ENCODE measurements around the gene GRIN2C.

Gene GRIN2C

DNA sequence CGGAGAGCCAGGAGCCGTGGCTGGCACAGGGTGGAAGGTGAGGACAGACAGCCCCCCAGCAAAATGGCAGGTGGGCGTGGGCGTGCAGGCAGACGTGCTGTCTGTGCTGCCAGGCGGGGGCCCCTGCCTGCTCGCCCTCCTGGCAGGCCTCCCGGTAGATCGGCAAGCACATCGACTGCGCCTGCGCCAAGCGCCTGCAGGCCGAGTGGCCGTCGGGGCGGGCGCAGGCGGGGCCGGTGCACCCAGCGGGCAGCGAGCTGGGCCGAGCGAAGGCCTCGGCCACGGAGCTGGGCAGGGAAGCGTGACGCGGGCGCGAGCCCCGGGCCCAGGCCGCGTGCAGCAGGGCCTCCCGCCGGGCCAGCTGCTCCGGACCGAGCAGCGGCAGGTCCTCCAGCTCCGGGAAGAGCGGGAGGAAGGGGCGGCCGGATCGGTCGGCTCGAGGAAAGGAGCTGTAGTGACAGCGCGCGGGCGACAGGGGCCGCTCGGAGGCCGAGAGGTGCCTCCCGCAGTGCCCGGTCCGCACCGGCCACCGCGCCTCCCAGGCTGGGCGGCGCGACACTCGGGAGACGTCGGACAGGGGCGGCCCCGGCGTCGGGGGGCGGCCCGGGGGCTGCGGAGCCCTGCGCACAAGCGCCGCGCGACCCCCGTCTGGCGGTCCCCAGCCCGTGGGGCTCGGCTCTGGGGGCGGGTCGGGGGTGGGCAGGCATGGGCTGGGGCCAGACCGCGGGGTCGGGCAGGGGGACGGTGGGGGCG is 16.9 kb downstream of the GRIN2C start:
- DNase-seq: no peak

DNA sequence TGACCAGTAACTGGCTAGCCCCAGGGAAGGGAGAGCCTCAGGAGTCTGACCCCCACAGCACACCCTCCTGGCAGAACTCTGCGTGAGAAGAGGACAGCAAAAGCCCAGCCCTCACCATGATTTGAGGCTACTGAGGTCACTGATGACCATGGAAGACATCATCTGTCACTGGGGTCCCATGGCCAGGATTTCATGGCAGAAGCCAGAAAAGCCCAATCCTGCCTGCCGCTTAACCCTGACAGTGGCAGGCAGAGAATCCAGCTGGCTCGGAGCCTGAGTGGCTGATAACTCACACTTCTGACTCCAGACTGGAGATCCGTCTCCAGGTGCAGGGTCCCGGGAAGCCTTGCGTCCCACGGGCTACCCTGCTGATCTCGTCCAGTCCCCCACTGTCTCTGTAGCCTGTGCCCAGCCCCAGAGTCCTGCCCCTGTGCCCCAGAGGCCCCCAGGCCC is 17.5 kb downstream of the GRIN2C start:
- DNase-seq: no peak

DNA sequence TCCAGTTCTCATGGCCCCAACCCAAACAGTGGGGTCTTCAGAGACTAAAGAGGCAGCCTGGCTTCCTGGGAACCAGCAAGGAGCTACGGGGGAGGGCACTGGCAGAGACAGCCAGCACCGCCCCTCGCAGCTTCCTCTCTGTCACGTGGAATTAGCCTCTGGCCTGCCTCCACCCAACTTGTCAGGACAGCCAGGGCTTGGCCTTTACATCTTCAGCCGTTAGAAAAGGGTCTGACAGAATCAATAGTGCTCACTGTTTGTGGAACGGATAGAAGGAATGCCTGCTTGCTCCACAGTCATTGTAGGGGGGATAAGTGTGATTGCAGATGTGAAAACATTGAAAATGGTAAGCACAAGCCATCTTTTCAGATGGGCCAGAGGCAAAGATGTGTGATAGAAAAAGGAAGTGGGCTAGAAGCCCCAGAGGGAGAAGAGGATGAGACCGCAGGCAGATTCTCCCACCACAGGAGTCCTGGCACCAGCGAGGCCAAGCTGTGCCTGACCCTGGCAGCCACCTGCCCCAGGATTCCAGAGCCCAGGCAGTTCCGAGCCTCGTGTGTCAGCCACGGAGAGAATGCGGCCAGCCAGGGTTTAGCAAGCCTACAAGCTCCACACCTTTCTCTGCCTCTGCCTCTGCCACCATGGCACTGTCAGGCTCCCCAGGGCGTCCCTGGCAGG is 18.6 kb downstream of the GRIN2C start:
- DNase-seq: no peak

DNA sequence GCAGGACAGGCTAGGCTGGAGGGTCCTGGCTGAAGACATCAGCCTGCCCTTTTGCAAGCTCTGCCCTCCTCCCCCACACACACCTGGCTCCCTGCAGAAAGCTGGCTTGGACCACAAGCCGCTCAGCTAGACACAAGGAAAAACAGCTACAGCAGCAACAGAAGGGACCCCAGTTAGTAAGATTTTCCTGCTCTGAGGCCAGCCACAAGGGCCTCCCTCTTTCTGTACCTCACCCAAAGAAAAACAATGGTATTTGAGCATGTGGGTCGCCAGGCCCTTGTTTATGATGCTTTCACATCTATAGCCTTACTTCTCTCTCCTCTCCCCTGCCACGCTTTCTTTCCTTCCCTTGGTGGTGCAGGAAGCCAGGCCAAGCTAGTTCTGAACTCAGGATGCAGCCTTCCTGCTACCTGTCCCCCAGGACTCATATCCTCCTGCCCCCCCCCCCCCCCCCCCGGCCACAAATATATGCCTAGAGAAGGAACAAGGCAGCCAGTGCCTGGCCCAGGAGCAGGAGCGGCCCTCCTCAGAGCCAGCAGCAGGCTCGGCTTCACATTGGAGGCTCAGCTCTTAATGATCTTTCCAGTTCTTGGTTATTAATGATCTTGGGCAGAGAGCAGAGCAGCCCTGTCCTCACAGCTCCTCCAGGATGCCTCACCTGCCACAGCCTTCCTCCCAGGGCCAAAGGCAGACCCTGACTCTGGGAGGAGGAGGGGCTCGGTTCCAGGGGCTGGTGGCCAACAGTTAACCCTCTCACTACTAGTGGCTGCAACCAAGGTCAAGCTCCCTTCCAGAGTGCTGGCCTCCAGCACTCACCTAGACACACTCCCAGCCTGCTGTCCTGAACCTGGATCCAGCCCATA is 19.5 kb downstream of the GRIN2C start:
- DNase-seq: no peak

DNA sequence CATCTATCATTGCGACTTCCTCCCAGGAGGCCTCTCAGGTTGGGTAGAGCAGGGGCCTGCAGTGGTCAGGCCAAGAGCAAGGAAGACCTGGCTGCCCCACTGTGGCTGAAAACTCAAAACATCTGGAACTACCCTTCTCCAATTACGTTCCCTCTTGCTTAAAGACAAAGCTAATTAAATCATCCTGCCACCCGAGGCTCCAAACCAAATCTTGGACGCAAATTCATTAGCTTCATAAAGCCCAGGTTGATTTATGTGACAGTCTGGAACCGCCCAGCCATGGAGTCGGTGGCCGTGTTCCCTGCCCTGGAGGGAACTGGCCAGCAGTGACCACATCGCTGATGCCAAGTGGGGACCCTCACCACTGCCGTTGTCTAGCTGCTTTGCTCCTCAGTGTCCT is 21.4 kb downstream of the GRIN2C start:
- DNase-seq: no peak

DNA sequence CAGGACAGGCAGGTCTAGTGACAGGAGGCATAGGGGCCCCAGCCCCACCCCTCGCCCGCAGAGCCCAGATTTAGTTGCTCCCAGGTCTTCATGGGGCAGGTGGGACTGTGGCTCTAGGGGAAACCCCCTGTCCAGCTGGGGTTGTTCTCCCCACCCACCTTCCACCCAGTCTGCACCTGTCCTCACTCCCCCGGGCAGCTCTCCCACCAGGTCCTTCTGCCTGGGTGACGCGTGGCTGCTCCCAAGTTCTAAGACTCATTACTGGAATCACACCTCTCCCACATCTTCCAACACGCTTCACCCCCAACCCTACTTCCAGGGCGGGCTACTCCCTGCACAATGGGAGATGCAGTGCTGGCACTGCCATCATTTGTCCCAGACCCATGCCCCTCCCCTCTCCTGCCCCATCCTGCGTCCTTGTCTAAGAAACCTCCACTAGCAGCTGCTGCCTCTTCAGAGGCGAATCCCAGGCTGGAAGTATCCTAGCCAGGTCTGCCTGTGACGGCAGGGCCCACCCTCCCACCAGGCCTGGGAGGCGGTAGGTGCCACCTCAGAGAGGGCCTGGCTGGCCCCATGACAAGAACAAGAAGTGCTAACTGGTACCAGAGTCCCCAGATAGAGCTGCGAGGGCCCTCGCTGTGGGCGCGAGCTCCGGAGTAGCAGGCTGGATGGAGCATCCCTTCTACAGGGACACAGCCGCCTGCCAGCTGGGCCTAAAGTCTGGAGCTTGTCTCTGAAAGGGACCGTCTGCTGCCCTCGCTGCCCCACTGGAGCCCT is 22.8 kb downstream of the GRIN2C start:
- DNase-seq: no peak

DNA sequence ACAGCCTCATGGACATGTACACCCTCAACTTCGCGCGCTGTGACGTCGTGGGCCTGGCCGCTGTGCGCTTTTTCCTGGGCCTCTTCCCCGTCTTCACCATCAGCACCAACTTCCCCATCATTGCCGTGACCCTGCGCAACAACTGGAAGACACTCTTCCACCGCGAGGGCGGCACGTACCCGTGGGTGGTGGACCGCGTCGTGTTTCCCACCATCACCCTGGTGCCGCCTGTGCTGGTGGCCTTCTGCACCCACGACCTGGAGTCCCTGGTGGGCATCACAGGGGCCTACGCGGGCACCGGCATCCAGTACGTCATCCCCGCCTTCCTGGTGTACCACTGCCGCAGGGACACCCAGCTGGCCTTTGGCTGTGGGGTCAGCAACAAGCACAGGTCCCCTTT is 23.5 kb downstream of the GRIN2C start:
- no peak for DNase-seq

DNA sequence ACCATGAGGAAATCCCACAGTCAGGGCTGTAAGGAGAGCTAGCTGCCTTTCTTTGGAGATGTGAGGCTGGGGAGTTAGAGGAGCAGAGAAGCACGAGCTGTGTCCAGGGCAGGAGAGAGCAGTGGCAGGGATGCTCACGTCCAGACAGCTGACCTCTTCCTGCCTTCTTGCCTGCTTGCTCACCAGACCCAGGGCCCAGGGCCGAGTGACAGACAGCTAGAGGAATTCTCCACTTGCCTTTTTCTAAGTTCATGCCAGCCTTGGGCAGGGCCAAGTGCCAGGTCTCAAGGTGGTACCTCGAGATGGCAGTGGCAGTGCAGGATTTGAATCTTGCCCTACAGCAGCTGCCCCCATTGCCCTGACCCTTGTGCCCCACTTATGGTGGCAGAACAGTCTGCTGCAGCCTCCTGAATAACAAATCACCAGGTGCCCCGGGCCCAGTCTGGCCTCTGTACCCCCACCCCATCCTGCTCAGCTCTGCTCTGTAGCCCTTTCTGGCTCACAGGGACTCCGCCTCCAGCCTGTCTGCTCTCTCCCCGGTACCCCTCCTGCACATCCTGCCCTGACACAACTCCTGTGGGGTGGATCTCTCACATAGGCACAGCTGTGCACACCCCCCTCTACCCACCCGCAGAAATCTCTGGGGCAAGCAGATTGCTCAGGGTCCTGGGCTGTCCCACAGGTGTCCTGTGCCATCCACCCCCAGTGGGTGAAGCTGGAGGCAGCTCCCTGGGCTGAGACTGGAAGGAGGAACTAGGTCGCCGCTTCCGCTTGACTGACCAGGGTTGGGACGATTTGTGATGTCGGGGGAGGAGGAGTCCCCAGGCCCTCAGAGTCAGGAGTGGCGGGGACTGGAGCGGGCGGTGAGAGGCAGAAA is 25.9 kb downstream of the GRIN2C start:
- no peak for DNase-seq

DNA sequence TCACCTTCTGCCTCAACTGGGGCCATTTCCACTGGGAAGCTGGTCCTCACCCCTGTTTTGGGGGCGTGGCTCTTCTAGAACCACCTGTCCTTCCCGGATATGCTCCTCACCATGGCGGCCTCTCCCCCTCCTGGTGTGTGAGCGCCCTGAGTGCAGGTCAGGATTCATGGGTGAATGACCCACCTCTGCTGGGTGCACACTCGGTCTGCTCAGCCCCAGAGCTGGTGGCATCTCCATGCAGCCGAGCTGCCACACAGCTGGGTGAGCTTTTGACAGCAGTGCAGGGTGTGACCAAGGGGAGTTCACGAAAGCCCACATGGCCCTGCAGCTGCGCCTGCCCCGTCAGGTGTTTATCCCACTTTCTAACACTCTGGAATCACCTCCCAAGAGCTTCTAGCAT is 27.3 kb downstream of the GRIN2C start:
- no peak for DNase-seq

DNA sequence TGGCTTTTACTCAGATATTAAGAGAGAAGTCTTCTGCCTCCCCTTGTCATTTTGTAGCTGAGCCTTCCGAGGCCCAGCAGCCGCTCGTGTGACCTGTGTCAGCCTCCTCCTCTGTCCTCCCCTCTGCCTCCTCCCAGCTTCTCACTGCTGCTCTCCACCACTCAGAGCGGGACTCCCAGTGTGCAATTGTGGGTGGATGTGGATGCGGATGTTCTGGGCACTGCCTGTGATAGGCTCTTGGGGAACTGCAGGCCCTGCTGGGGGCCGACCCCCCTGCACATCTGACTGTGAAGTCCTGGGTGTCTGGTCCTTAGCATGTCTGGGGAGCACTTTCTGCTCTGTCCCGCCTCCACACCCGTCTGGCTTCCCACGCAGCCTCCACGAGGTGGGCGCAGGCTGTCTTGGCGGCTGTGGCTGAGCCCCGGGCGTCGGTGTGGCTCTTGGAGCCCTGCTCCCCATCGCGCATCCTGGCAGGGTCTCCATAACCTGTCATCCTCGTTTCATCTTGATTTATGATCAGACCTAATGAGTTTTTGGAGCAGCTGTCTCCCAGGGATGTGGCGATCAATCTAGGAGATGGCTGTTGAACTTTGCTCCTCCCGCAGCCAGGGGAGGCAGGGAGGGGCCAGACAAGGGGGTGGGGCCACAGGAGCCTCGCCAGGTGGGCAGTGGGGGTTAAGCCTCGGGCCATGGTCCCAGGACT is 28.1 kb downstream of the GRIN2C start:
- no peak for DNase-seq

DNA sequence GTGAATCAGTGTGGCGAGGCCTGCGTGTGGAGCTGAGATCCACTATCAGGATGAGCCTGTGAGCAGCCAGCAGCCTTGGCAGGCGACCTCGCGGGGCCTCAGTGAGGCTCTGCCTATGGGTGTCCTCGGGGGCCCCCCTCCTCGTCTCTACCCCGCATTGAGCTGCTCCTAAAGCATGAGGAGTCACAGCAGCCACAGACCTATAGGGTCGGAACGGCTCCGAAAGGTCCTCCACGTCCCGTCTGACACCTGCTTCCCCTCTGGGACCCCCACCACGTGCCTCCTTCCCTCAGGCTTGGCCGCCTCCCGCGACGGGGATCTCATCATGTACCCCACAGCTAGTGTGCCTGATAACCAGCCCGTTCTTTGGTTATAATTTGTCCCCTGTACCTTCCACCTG is 28.8 kb downstream of the GRIN2C start:
- no peak for DNase-seq

DNA sequence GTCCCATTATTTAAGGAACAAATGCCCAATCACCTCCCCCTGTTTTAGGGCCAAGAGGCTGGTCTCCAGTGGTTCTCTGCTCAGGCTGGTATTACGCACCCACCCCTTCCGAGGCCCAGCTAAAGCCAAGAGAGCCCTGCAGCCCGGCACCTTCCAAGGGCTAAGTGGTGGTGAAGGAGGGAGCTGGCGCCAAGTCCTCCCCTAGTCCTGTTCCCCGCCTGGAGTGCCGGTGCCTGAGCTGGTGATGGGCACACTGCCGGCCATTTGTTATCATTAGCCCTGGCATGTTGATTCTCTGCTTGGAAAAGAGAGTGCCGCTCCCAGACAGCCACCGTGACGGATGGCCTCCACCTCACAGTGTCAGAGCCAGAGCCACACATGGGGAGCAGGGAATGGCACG is 31.9 kb downstream of the GRIN2C start:
- no peak for DNase-seq

DNA sequence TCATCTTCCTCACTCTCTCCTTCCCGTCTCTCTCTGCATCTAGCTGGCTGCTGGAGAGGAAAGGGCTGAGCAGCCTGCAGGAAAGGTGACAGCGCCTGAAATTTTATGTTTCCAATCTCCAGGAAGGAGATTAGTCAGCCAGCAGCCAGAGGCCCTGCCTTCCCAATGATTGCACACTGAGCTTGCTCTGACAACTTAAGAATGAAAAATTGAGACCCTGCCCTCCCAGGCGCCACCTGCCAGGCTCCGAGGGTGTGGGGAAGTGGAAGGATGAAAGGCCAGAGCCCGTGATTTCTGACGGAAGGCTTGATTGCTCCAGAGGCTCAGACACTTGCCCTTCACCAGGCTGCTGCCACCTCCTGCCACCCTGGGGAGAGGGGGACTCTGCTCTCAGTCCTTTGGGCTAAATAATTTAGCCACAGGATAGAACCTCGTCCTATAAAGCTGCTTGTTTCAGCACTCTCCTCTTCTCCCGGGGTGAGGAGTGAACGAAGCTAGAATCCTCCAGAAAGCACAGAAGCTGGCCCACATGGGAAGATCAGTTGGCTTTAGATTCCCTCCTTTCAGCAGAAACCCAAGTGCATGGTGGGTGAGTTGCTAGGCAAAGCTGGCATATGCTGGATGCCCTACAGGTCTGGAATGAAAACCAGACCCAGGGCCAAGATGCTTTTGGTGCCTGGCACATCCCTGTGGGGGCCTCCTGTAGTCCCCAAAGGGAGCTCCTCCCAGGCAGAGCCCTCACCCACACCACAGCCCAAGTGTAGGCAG is 33.5 kb downstream of the GRIN2C start:
- no peak for DNase-seq

DNA sequence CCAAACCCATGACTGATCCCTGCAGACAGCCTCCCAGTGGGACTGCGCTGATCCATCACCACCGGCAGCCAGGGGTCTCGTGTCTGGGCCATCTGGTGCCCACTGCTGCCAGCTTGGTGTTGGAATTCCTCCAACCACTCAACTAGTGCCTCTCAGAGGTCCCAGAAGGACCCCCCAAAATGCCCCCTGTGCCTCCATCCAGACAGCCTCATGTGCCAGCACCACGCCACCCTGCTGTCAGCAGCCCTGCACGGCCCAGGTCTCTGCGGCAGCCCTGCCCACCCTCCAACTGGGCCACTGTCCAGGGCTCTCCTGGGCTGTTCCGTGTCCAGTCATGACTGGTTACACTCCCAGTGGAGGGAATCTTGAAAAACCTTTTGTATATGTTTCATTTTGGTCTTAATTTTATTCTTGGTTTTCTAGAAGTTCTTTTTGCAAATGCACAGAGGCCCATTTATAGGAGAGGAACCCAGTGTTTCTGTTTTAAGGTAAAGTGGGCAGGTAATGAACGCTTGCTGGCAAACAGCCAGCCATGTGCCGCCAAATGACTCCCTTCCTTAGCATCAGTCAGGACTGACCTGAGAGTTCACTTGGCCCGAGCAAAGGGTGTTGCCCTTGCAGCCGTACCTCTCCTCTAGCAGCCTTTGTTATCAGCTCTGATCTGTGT is 34.6 kb downstream of the GRIN2C start:
- DNase-seq: no peak

DNA sequence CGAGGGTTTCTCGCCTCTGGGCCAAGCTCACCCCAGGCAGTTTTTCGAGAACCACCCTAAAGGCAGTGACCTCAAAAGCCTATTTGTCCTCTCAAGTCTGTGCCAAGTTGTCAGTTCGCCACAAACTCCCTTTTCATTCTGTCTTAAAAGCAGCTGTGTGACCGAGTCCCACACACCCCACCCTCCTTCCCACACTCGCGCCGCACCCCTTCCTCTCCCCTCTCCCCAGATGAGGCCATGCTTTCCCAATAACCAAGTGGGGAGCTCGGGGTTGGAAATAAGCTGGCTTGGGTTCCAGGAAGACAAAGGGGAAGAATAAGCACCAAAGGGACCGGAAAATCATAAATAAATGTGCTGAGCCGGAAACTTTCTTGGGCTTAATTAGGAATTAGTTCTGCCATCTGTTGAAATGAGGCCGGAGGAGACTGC is 36.7 kb downstream of the GRIN2C start:
- DNase-seq: no peak

DNA sequence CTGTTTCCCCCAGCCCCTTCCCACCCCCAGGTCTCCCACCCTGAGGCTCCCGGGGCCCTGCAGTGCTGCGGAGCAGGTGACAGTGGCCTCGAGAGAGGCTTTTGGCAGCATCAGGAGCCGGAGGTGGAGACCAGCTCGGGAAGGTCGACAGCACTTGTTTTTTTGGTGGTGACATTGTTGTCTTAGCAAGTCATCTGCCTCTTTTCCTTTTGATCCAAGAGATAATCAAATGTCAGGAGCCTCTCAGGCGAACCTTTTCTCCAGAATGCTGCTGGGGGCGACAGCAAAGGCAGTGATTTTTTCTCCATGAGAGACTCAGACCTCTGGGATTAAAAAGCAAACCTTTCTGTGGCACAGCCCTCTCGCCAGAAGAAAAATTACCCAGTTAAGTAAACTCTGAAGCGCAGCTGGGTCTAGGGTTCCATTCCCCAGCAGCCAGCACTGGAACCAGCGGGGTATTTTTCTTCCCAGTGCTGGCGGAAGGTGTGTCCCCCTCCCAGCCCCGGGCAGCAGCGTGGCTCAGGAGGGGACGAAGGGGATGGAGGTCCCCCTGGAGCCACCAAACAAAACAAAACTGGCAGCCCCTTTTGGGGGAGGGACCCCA is 37.2 kb downstream of the GRIN2C start:
- no peak for DNase-seq

DNA sequence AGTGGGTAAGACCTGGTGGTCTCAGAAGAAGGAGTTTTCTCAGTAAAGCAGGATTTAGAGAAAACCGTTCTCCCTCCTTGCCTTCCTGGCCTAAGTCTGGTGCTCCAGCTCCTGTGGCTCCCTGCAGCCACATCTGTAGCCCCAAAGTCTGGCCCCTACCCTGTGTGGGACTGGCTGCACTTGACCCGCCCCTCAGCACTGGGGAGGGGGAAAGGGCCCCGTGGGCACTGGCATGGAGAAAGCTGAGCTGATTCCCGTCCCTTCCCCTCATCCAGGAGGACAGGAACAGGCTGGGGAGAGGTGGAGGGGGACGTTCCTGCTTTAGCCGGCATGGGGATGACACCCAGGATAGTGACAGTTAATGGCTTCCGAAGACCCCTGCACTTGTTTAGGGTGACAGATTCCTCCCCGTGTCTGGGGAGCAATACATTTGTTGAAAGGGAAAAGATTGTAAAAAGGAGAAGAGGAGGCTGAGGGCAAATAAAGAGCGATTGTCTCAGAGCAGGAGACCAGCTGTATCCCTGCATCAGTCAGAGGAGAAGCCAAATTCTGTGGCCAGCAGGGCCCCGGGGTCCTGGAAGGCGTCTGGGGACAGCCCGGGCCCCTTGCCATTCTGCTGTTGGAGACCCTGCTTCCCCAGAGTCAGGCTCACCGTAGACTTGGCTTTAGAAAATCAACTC is 37.9 kb downstream of the GRIN2C start:
- no peak for DNase-seq

DNA sequence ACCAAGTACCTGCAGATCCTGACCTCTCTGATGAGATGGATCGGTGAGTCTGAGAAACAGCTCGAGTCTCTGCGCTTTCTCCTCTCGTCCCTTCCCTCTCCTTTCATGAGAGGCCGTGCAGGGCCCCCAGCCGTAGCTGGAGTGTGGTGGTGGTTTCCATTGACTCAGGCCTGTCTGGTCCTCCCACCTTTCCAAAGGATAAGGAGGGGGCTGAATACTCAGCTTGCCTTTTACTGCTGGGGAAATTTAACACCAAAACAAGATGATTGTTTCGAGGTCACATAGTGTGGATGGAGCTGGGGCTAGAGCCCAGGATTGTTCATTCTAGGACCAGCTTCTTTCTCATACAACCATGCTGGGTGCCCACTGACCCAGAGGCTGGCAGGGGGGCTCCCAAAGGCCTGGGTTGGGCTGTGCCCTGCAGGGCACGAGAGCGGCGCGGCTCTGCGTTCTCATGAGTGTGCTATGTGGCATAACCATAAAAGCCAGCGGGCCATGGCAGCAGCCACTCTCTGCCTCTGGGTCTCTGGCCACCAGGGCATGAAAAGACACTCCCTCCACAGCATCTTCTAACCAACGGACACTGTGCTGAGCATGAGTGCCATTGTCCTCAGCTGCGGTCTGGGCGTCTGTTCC is 39.8 kb downstream of the GRIN2C start:
- DNase-seq: no peak

Measured in stimulated activated naive CD4-positive, alpha-beta T cell treated with Interleukin-2 at 50 U/mL for 16 hours (primary cell).